HepG2 (cell line): ENCODE results near the gene LDLRAD3. TPM values are rescaled to one million over a fixed set of nuclear protein-coding genes. Genes with fewer than 3 reads are reported as not detected.

Experiments used
- ATAC-seq: fragments of 200-7000 bp; cut with Tn5 transposase; 3 replicates; pipeline ENCODE4 v1.9.1; 2020; ENCODE audit warnings: mild to moderate bottlenecking, moderate library complexity
- BruUV-seq: library from RNA; stranded (reverse); fragments of 400-500 nt; replicated peaks from 2 replicates; lab custom pipeline; 2021; lab: Mats Ljungman, UMichigan
- CTCF ChIA-PET: fragments of 300-600 bp; formaldehyde crosslinking; extraction: SDS; loops from one replicate; lab custom pipeline; 2021; ENCODE audit warnings: low total read pairs, inconsistent platforms, low intra/inter-chr PET ratio; lab: Yijun Ruan, JAX
- POLR2A ChIA-PET: fragments of 350-600 bp; sonication (Branson Sonifier 250); formaldehyde crosslinking; loops from one replicate; lab custom pipeline; 2020; ENCODE audit warnings: antibody characterized with exemption, inconsistent platforms; lab: Yijun Ruan, JAX
- DNase-seq: peaks from one replicate; pipeline ENCODE4 v3.0.0-alpha.2; 2015; ENCODE audit warnings: low spot score
- FAIRE-seq: peaks from 3 replicates; lab custom pipeline; 2011; peaks lifted over from hg19 to GRCh38; lab: Jason Lieb, UNC
- H2AFZ ChIP-seq: one replicate; pipeline ENCODE4 v1.6.1; 2011; ENCODE audit warnings: low read length, inconsistent platforms
- H3K27ac ChIP-seq: fragments of 300-600 bp; 3 replicates; pipeline ENCODE4 v1.8.0; 2011; ENCODE audit warnings: mixed run types, mild to moderate bottlenecking, mixed read lengths, low read length, inconsistent platforms; ENCODE audit not compliant: insufficient read depth; ENCODE audit errors: extremely low read length
- H3K27me3 ChIP-seq, 2 experiments: fragments of 200-600 bp in 1 of 2; 2 replicates in 1 of 2; 3 replicates in 1 of 2; pipeline versions ENCODE4 v1.6.0 to v1.8.0; 2011; ENCODE audit warnings: low read length in 2 of 2, mild to moderate bottlenecking in 2 of 2, moderate library complexity in 2 of 2, inconsistent platforms in 1 of 2; ENCODE audit not compliant: insufficient read depth in 2 of 2, control insufficient read depth in 1 of 2
- H3K36me3 ChIP-seq, 2 experiments: fragments of 200-600 bp in 1 of 2; replicated peaks in 1 of 2; 2 replicates in 1 of 2; 3 replicates in 1 of 2; pipeline versions ENCODE4 v1.5.1 to v1.8.0; 2011; ENCODE audit warnings: low read length in 2 of 2, inconsistent platforms in 1 of 2; ENCODE audit not compliant: insufficient read depth in 2 of 2, control insufficient read depth in 1 of 2
- H3K4me1 ChIP-seq: 2 replicates; pipeline ENCODE4 v1.5.1; 2012; ENCODE audit warnings: low read length, inconsistent platforms; ENCODE audit not compliant: insufficient read depth
- H3K4me2 ChIP-seq: 2 replicates; pipeline ENCODE4 v1.6.0; 2011; ENCODE audit warnings: low read depth, low read length, inconsistent platforms
- H3K4me3 ChIP-seq, 3 experiments: fragments of 200-600 bp in 1 of 3; sonication (generic), shearing (Covaris generic) in 1 of 3; replicated peaks in 1 of 3; 2 replicates each; pipeline ENCODE4 v1.5.1; 2011 to 2016; ENCODE audit warnings: low read length in 3 of 3, inconsistent platforms in 2 of 3, low read depth in 2 of 3, mild to moderate bottlenecking in 2 of 3, control low read depth in 1 of 3, mixed read lengths in 1 of 3; ENCODE audit not compliant: insufficient read depth in 1 of 3
- H3K79me2 ChIP-seq: one replicate; pipeline ENCODE4 v1.6.1; 2011; ENCODE audit warnings: low read length, inconsistent platforms; ENCODE audit not compliant: insufficient read depth
- H3K9ac ChIP-seq: 2 replicates; pipeline ENCODE4 v1.6.0; 2011; ENCODE audit warnings: mild to moderate bottlenecking, low read depth, low read length, inconsistent platforms; ENCODE audit not compliant: insufficient read depth
- H3K9me3 ChIP-seq: 2 replicates; pipeline ENCODE4 v1.5.1; 2012; ENCODE audit warnings: mild to moderate bottlenecking, low read length
- H4K20me1 ChIP-seq: 2 replicates; pipeline ENCODE4 v1.6.0; 2011; ENCODE audit warnings: inconsistent platforms, mild to moderate bottlenecking, low read length, moderate library complexity; ENCODE audit not compliant: insufficient read depth
- BRD4 ChIP-seq: sonication (generic); formaldehyde crosslinking; IDR thresholded peaks from 2 replicates; pipeline ENCODE4 v1.4.0; 2020; ENCODE audit warnings: missing genetic modification reagents
- DR1 ChIP-seq: sonication (generic); formaldehyde crosslinking; IDR thresholded peaks from 2 replicates; pipeline ENCODE4 v1.8.0; 2021; ENCODE audit warnings: mild to moderate bottlenecking, missing genetic modification reagents, inconsistent platforms
- MXD3 ChIP-seq: IDR thresholded peaks from 2 replicates; pipeline ENCODE4 v1.6.1; 2016; ENCODE audit warnings: mild to moderate bottlenecking, missing biosample characterization, missing genetic modification reagents
- RORA ChIP-seq: sonication (generic); formaldehyde crosslinking; IDR thresholded peaks from 2 replicates; pipeline ENCODE4 v1.5.0; 2020; ENCODE audit warnings: mild to moderate bottlenecking, missing genetic modification reagents, moderate library complexity
- YEATS4 ChIP-seq: sonication (generic); formaldehyde crosslinking; IDR thresholded peaks from 2 replicates; pipeline ENCODE4 v1.4.0; 2020; ENCODE audit warnings: missing genetic modification reagents, borderline replicate concordance
- ZNF260 ChIP-seq: sonication (generic); formaldehyde crosslinking; IDR thresholded peaks from 2 replicates; pipeline ENCODE4 v1.4.0; 2020; ENCODE audit warnings: missing genetic modification reagents, low read depth, mild to moderate bottlenecking, borderline replicate concordance
- ZNF720 ChIP-seq: sonication (generic); formaldehyde crosslinking; IDR thresholded peaks from 2 replicates; pipeline ENCODE4 v1.4.0; 2020; ENCODE audit warnings: missing genetic modification reagents
- WGBS: methylation state at CpG from one replicate; pipeline ENCODE4 v1.1.6; 2017; ENCODE audit warnings: low lambda C conversion rate; 5-methylcytosine and 5-hydroxymethylcytosine counted together
- in situ Hi-C: cut with HindIII; loops from 2 replicates; pipeline ENCODE4 v1.10.0; 2017; ENCODE audit warnings: low pct_unique_long_range_greater_than_20kb; ENCODE audit not compliant: extremely low pct_ligation_motif_present
- intact Hi-C: fragments of 100-400 bp; cut with micrococcal nuclease; formaldehyde crosslinking; loops from one replicate; pipeline ENCODE4 v1.10.0; 2022; ENCODE audit not compliant: unreplicated experiment
- polyA plus RNA-seq, 8 experiments: library from polyadenylated mRNA; depleted of rRNA in 3 of 8; stranded (reverse) in 7 of 8; unstranded in 1 of 8; fragments of >200 nt; fragmentation: Illumina TruSeq in 4 of 8; extraction: Trizol in 4 of 8; gene quantifications; 2 replicates each; pipeline versions ENCODE4 v1.2.1 to v1.2.3, GENCODE V29; 2011 to 2016; ENCODE audit warnings: low read depth in 4 of 8, missing spikeins in 1 of 8, mixed read lengths in 1 of 8; ENCODE audit not compliant: insufficient read depth in 1 of 8
- total RNA-seq, 5 experiments: library from RNA; depleted of rRNA; stranded (reverse); fragments of >200 nt; fragmentation: Illumina TruSeq; extraction: Trizol; gene quantifications; 2 replicates each; pipeline ENCODE4 v1.2.3, GENCODE V29; 2016; ENCODE audit warnings: low read depth in 1 of 5
- TF ChIP-seq, protein P1 (sequence below): sonication (generic); formaldehyde crosslinking; IDR thresholded peaks from 2 replicates; pipeline ENCODE4 v1.4.0; 2020; ENCODE audit warnings: missing genetic modification reagents
- TF ChIP-seq, protein P2 (sequence below): sonication (generic); formaldehyde crosslinking; IDR thresholded peaks from 2 replicates; pipeline ENCODE4 v1.9.0; 2021; ENCODE audit warnings: missing genetic modification reagents, mild to moderate bottlenecking, borderline replicate concordance
- TF ChIP-seq, protein P3 (sequence below): sonication (generic); formaldehyde crosslinking; IDR thresholded peaks from 2 replicates; pipeline ENCODE4 v1.4.0; 2020; ENCODE audit warnings: low read depth, missing genetic modification reagents

LDLRAD3 gene
- total and polyA plus RNA-seq, 2 of the 13 experiments (the other 11 are each of a cell fraction or from before 2014, with no cell fraction given) = 0.50 to 0.60 TPM

GRCh38 chr11:36016263-36016662, 72.4 kb downstream of the LDLRAD3 start:
- no peaks in the 10 kb centered on the region for H3K36me3 ChIP-seq
- H3K9ac ChIP-seq = no peak overlapping the region
- FAIRE-seq (no peak), ATAC-seq (no peak), DNase-seq (no peak)
- no peaks in the 10 kb centered on the region for H3K79me2 ChIP-seq
- ChIA-PET CTCF (no interaction called here), POLR2A (no interaction called here)
- intact Hi-C loops (no loop called here), in situ Hi-C loops (no loop called here)
- H3K9me3 ChIP-seq = no peaks in the 10 kb centered on the region
- H3K4me2 ChIP-seq = no peak overlapping the region
- 19% methylated on average over 3 of the region's 3 CpGs for WGBS
- no TSS peak for BruUV-seq
- H3K4me1 ChIP-seq = no peaks in the 10 kb centered on the region
- H3K27ac ChIP-seq = no peak overlapping the region
- H3K27me3 ChIP-seq = peaks cover 3 to 11% of the 10 kb centered on the region in 2 experiments; a peak in 2 of 5 replicates
- no peak overlapping the region for H3K4me3 ChIP-seq
- TF ChIP-seq BRD4 (no peak), RORA (CRISPR knock-in tag) (no peak), MXD3 (CRISPR knock-in tag) (no peak), ZNF260 (CRISPR knock-in tag) (no peak), YEATS4 (no peak), ZNF720 (CRISPR knock-in tag) (no peak), DR1 (CRISPR knock-in tag) (no peak)
- TF ChIP-seq, protein P1, sequence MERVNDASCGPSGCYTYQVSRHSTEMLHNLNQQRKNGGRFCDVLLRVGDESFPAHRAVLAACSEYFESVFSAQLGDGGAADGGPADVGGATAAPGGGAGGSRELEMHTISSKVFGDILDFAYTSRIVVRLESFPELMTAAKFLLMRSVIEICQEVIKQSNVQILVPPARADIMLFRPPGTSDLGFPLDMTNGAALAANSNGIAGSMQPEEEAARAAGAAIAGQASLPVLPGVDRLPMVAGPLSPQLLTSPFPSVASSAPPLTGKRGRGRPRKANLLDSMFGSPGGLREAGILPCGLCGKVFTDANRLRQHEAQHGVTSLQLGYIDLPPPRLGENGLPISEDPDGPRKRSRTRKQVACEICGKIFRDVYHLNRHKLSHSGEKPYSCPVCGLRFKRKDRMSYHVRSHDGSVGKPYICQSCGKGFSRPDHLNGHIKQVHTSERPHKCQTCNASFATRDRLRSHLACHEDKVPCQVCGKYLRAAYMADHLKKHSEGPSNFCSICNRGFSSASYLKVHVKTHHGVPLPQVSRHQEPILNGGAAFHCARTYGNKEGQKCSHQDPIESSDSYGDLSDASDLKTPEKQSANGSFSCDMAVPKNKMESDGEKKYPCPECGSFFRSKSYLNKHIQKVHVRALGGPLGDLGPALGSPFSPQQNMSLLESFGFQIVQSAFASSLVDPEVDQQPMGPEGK (CRISPR knock-in tag) = no peak
- TF ChIP-seq, protein P2, sequence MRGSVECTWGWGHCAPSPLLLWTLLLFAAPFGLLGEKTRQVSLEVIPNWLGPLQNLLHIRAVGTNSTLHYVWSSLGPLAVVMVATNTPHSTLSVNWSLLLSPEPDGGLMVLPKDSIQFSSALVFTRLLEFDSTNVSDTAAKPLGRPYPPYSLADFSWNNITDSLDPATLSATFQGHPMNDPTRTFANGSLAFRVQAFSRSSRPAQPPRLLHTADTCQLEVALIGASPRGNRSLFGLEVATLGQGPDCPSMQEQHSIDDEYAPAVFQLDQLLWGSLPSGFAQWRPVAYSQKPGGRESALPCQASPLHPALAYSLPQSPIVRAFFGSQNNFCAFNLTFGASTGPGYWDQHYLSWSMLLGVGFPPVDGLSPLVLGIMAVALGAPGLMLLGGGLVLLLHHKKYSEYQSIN (CRISPR knock-in tag) = no peak
- TF ChIP-seq, protein P3, sequence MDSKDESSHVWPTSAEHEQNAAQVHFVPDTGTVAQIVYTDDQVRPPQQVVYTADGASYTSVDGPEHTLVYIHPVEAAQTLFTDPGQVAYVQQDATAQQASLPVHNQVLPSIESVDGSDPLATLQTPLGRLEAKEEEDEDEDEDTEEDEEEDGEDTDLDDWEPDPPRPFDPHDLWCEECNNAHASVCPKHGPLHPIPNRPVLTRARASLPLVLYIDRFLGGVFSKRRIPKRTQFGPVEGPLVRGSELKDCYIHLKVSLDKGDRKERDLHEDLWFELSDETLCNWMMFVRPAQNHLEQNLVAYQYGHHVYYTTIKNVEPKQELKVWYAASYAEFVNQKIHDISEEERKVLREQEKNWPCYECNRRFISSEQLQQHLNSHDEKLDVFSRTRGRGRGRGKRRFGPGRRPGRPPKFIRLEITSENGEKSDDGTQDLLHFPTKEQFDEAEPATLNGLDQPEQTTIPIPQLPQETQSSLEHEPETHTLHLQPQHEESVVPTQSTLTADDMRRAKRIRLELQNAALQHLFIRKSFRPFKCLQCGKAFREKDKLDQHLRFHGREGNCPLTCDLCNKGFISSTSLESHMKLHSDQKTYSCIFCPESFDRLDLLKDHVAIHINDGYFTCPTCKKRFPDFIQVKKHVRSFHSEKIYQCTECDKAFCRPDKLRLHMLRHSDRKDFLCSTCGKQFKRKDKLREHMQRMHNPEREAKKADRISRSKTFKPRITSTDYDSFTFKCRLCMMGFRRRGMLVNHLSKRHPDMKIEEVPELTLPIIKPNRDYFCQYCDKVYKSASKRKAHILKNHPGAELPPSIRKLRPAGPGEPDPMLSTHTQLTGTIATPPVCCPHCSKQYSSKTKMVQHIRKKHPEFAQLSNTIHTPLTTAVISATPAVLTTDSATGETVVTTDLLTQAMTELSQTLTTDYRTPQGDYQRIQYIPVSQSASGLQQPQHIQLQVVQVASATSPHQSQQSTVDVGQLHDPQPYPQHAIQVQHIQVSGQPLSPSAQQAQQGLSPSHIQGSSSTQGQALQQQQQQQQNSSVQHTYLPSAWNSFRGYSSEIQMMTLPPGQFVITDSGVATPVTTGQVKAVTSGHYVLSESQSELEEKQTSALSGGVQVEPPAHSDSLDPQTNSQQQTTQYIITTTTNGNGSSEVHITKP (CRISPR knock-in tag) = no peak
- H2AFZ ChIP-seq = no peak overlapping the region
- H4K20me1 ChIP-seq = no peaks in the 10 kb centered on the region
